Endothelial cell (in vitro differentiated cells): ENCODE measurements around the gene ADAT1. TPM values are rescaled to one million over a fixed set of nuclear protein-coding genes. Genes with fewer than 3 reads are reported as not detected.
A peak's percentile ranks its signal among the peaks of the same experiment; 100 is the strongest.

Source experiments
- DNase-seq: peaks from one replicate; pipeline ENCODE4 v3.0.0; 2021; ENCODE audit warnings: low spot score
- H3K27ac Mint-ChIP-seq: one replicate; pipeline ENCODE4 v1.8.0; 2021; ENCODE audit warnings: mixed read lengths, inconsistent platforms; ENCODE audit not compliant: unreplicated experiment
- H3K27me3 Mint-ChIP-seq: one replicate; pipeline ENCODE4 v1.8.0; 2021; ENCODE audit warnings: mild to moderate bottlenecking, moderate library complexity, mixed read lengths, inconsistent platforms; ENCODE audit not compliant: unreplicated experiment
- H3K36me3 Mint-ChIP-seq: one replicate; pipeline ENCODE4 v1.8.0; 2021; ENCODE audit warnings: mild to moderate bottlenecking, low read depth, mixed read lengths, inconsistent platforms; ENCODE audit not compliant: unreplicated experiment
- H3K4me1 Mint-ChIP-seq: one replicate; pipeline ENCODE4 v1.8.0; 2021; ENCODE audit warnings: mild to moderate bottlenecking, mixed read lengths, inconsistent platforms; ENCODE audit not compliant: unreplicated experiment
- H3K4me3 Mint-ChIP-seq: one replicate; pipeline ENCODE4 v1.8.0; 2021; ENCODE audit warnings: mild to moderate bottlenecking, mixed read lengths, inconsistent platforms; ENCODE audit not compliant: unreplicated experiment
- H3K9me3 Mint-ChIP-seq: one replicate; pipeline ENCODE4 v1.8.0; 2021; ENCODE audit warnings: mixed read lengths, inconsistent platforms; ENCODE audit not compliant: unreplicated experiment
- total RNA-seq: library from RNA; stranded (reverse); fragmentation: NEBNext Ultra II Directional; extraction: Animal tissue kit (Norgen Biotek cat#: 25700); gene quantifications from one replicate; pipeline ENCODE4 v1.2.1, GENCODE V29; 2021; ENCODE audit not compliant: unreplicated experiment
- TF ChIP-seq, protein P1 (sequence below): fragments of 200-600 bp; sonication (generic); IDR thresholded peaks from one replicate; pipeline ENCODE4 v1.5.0; 2021; ENCODE audit warnings: antibody characterized with exemption; ENCODE audit not compliant: unreplicated experiment

Gene ADAT1
- total RNA-seq, 1 donor from 2014 or later: 137 TPM

DNA sequence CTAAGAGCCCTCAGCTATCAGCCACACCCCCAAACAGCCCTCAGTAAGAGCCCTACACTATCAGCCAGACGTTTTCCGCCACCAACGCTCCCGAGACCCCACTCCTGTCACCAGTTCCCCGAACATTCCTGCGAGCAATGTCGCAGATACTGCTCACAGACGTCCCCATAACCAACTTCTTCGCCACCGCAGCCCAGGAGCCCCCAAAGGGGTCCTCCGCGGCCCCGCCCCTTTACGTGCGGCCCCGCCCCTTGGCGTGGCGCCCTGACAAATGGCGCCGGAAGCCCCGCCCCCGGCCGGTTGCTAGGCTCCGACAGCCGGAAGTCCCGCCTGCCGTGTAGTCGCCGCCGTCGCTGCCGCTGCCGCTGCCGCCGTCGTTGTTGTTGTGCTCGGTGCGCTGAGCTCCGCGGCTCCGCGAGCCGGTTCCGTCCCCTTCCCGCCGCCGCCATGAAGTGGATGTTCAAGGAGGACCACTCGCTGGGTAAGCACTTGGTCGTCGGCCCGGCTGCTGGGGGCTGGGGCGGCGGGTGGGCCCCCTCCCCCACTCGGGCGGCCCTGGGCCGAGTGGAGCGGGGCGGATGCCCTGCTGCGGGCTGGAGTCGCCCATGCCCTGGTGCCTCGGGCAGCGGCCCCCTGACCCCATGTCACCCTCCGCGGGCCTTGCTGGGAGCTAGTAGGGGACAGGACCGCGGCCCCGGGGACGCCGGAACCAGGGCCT lies 56.9 kb downstream of the ADAT1 start, which contains the start of gene GABARAPL2:
TSS of gene GABARAPL2 (plus strand) at position 340 of the 718 bp plus-strand sequence. CDS start at position 448, 108 bp downstream.
- peaks cover 25% of the 10 kb centered on the region for H3K36me3 Mint-ChIP-seq
- H3K4me1 Mint-ChIP-seq: peaks cover 50% of the 10 kb centered on the region
- peaks cover 18% of the 10 kb centered on the region for H3K27me3 Mint-ChIP-seq
- peak within 1 kb of the TSS; percentile 96 for H3K27ac Mint-ChIP-seq
- no peaks in the 10 kb centered on the region for H3K9me3 Mint-ChIP-seq
- H3K4me3 Mint-ChIP-seq: peak within 1 kb of the TSS; percentile 100
- peak; percentile 93 for DNase-seq
- TF ChIP-seq, protein P1, sequence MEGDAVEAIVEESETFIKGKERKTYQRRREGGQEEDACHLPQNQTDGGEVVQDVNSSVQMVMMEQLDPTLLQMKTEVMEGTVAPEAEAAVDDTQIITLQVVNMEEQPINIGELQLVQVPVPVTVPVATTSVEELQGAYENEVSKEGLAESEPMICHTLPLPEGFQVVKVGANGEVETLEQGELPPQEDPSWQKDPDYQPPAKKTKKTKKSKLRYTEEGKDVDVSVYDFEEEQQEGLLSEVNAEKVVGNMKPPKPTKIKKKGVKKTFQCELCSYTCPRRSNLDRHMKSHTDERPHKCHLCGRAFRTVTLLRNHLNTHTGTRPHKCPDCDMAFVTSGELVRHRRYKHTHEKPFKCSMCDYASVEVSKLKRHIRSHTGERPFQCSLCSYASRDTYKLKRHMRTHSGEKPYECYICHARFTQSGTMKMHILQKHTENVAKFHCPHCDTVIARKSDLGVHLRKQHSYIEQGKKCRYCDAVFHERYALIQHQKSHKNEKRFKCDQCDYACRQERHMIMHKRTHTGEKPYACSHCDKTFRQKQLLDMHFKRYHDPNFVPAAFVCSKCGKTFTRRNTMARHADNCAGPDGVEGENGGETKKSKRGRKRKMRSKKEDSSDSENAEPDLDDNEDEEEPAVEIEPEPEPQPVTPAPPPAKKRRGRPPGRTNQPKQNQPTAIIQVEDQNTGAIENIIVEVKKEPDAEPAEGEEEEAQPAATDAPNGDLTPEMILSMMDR: no peak

DNA sequence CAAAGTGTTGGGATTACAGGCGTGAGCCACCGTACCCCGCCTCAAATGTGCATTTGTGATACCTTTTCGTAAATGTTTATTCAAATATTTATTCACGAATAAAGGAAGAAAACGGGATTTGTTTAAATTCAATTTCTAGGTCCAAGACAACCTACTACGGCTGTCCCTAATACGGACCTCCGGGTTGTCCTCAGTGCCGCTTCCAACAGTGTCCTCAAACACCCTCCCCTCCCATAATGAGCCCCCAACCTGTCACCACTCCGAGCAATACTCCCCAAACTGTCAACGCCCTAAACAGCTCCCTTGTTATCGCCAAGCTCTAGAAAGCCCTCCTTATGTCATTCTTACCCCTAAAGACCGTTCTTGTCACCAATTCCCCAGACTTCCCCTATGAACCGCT lies 57.4 kb downstream of the ADAT1 start:
- Mint-ChIP-seq H3K4me3 (peak overlapping the region; percentile 100), H3K27ac (peak overlapping the region; percentile 96), H3K9me3 (no peaks in the 10 kb centered on the region), H3K36me3 (peaks cover 22% of the 10 kb centered on the region), H3K27me3 (peaks cover 18% of the 10 kb centered on the region), H3K4me1 (peaks cover 49% of the 10 kb centered on the region)
- no peak for DNase-seq
- TF ChIP-seq, protein P1: no peak

DNA sequence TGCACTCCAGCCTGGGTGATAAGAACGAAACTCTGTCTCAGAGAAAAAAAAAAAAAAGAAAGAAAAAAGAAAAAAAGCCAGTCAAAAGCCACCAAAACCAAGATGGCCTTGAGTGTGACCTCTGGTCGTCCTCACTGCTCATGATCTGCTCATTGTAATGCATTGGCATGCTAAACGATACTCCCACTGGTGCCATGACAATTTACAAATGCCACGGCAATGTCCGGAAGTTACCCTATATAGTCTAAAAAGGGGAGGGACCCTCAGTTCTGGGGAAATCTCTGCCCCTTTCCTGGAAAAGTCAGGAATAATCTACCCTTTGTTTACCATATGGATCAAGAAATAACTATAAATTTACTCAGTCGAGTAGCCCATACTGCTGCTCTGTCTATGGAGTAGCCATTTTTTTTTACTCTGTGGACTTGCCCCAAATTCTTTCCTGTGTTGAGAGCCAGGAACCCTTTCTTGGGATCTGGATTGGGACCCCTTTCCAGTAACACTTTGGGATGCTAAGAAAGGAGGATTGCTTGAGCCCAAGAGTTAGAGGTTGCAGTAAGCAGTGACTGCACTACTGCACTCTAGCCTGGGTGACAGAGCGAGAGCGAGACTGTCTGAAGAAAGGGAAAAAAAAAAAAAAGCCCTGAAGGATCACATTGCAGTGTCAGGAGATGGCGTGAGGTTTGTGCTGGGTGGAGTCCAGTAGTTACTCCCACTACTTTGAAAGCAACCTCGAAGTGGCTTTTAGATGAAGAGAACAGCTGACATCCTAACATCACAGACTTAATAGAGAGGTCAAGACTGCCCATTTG lies 63.3 kb downstream of the ADAT1 start:
- H3K27ac Mint-ChIP-seq: no peak overlapping the region

DNA sequence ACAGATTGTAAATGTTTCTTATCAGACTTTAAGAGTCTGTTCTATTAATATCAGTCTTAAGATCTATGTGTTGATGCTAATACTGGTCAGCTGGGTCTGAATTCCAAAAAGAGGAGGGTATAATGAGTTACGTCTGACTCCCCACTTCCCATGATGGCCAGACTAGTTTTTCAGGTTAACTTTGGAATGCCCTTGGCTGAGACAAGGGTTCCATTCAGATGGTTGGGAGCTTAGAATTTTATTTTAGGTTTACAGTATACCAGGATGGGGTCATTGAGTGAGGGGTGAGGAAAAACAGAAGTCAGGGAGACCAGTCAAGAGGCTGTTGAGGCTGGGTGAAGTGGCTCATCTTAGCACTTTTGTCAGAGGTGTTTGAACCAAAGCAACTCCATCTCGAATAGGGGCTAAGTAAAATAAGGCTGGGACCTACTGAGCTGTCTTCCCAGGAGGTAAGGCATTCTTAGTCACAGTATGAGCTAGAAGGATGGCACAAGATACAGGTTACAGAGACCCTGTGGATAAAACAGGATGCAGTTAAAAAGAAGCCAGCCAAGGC lies 64.2 kb downstream of the ADAT1 start:
- peaks cover 8% of the 10 kb centered on the region for H3K27me3 Mint-ChIP-seq
- H3K27ac Mint-ChIP-seq: no peak overlapping the region
- H3K4me1 Mint-ChIP-seq: peaks cover 15% of the 10 kb centered on the region
- no peak overlapping the region for H3K4me3 Mint-ChIP-seq
- H3K9me3 Mint-ChIP-seq: no peaks in the 10 kb centered on the region
- no peak for DNase-seq
- H3K36me3 Mint-ChIP-seq: no peaks in the 10 kb centered on the region
- TF ChIP-seq, protein P1: no peak

More for the DNA sequence above, 63.3 kb downstream of the ADAT1 start:
- Mint-ChIP-seq H3K36me3 (no peaks in the 10 kb centered on the region), H3K27me3 (peaks cover 8% of the 10 kb centered on the region), H3K9me3 (no peaks in the 10 kb centered on the region), H3K4me3 (no peak overlapping the region), H3K4me1 (peaks cover 14% of the 10 kb centered on the region)
- DNase-seq: no peak
- TF ChIP-seq, protein P1: no peak
